Measurements from ENCODE around the gene LMF1.
"Not testable (repeated sequence)": the region's sequence is repeated elsewhere in the genome, so short reads cannot be mapped to it uniquely, and the experiment has no call there.

LMF1 gene

DNA sequence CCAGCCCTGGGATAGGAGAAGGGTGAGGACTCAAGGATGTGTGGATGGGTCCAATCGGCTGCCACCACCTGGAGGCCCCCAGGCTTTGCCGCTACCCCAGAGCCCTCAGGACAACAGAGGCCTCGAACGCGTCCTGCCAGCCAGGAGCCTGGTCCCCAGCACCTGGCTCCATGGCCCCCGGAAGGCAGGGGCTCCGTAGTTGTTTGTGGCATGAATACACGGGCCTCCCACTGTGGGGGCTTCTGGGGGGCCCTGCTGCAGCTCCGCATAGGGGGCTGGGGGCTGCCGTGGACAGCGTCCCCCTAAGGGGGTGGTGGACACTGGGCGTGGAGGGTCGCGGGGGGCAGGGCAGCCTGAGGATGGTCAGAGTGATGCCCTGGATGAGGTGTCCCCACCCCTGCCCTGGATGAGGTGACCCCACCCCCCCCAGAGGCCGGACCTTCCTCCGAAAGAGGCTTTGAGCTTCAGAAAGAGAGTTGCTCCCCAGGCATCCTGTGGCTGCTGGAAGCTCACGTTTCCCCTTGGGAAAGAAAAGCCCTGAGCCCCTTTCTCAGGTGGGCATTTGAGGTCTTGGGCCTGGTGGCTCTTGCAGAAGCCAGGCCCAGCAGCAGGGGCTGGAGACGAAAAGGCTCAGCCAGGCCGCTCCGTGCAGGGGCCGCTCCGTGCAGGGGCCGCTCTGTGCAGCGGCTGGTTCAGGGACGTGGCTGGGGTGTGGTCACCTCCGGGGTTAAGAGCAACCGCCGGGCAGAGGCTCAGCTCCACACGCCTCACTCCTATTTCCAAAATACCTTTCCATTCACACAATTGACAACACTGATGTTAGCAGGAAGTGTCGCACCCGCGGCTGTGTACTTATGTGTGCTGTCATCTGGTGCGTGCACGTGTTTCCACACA lies 130.0 kb downstream of the LMF1 start:
- no peak overlapping the region for H3K4me3 ChIP-seq (ENCODE audit: low read depth, low read length)
- TF ChIP-seq, protein P1, sequence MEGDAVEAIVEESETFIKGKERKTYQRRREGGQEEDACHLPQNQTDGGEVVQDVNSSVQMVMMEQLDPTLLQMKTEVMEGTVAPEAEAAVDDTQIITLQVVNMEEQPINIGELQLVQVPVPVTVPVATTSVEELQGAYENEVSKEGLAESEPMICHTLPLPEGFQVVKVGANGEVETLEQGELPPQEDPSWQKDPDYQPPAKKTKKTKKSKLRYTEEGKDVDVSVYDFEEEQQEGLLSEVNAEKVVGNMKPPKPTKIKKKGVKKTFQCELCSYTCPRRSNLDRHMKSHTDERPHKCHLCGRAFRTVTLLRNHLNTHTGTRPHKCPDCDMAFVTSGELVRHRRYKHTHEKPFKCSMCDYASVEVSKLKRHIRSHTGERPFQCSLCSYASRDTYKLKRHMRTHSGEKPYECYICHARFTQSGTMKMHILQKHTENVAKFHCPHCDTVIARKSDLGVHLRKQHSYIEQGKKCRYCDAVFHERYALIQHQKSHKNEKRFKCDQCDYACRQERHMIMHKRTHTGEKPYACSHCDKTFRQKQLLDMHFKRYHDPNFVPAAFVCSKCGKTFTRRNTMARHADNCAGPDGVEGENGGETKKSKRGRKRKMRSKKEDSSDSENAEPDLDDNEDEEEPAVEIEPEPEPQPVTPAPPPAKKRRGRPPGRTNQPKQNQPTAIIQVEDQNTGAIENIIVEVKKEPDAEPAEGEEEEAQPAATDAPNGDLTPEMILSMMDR (IDR thresholded peaks at IDR 0.05; ENCODE audit: insufficient read depth, low read length, missing control alignments), result no peak
- CTCF ChIA-PET, result no interaction called here
- DNase-seq (ENCODE audit: low read depth, low spot score), result no peak
- POLR2A ChIA-PET, result no interaction called here

DNA sequence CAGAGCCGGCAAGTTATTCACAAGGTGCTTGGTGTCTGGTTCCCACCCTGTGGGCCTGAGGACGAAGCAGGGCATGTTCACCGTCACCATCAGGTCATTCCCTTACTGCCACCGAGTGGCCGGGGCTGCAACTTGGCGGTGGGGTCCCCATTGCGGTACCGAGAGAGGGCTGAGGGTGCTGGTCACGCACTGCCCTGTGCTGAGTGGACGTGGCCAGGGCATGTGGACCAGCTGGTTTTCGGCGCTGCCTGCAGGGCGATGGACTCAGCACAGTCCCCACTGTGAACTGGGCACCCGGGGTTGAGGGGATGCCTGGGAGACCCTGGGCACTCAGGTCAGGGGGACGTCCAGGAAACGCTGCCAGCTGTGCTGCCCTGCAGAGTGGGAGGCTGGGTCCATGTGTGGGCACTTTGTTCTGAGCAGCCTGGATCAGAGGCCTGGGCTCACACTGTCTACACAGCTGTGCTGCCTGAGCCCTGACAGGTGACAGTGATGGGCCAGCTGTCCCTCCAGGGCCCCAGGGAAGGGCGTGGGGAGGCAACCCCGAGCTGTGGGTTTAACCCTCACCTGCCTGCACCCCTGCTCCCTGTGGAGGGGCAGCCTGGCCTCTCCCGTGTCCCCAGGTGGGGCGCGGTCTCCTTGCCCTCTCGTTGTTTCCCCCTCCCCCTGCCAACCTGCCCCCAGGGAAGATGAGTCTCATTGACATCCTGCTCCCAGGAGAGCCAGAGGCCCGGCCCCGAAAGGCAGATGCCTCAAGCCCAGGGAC lies 131.0 kb downstream of the LMF1 start:
- no peak for DNase-seq (ENCODE audit: low read depth, low spot score)
- ChIA-PET CTCF (no interaction called here), POLR2A (no interaction called here)
- H3K4me3 ChIP-seq (ENCODE audit: low read depth, low read length), result no peak overlapping the region
- TF ChIP-seq, protein P1 (IDR thresholded peaks at IDR 0.05; ENCODE audit: insufficient read depth, low read length, missing control alignments), result no peak

DNA sequence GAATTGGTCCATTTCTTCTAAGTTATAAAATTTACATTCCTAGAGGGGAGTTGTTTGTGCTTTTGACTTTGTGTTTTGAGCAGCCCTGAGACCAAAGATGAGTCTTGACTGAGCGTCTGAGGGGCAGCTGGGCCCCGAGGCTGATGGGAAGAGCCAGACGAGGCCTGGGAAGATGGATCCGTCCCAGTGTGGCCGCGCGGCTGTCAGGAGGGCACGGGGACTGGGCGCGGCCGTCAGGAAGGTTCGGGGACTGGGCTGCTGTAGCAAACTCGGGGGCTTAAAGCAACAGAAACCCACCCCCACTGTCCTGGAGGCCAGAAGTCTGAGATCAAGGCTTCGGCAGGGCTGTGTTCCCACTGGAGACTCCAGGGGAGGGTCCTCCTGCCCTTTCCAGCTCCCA lies 132.0 kb downstream of the LMF1 start:
- no peak overlapping the region for H3K4me3 ChIP-seq (ENCODE audit: low read depth, low read length)
- ChIA-PET POLR2A (interaction anchor here (0.6 kb wide), 1 partner anchor 24 kb away, joined by 3 read pairs; no protein-coding TSS in a partner anchor), CTCF (no interaction called here)
- no peak for DNase-seq (ENCODE audit: low read depth, low spot score)
- TF ChIP-seq, protein P1 (IDR thresholded peaks at IDR 0.05; ENCODE audit: insufficient read depth, low read length, missing control alignments), result no peak

DNA sequence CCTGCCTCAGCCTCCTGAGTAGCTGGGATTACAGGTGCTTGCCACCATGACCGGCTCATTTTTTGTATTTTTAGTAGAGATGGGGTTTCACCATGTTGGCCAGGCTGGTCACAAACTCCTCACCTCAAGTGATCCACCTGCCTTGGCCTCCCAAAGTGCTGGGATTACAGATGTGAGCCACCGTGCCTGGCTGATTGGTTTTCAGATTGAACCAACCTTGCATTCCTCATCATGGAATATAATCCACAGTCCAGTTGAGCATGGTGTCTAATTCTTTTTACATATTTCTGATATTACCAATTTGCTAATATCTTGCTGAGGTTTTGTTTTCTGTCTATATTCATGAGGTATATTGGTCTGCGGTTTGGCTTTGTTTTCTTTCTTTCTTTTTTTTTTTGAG lies 134.0 kb downstream of the LMF1 start:
- CTCF ChIA-PET; H3K4me3 ChIP-seq (ENCODE audit: low read depth, low read length); POLR2A ChIA-PET; DNase-seq (ENCODE audit: low read depth, low spot score): not testable (repeated sequence)

DNA sequence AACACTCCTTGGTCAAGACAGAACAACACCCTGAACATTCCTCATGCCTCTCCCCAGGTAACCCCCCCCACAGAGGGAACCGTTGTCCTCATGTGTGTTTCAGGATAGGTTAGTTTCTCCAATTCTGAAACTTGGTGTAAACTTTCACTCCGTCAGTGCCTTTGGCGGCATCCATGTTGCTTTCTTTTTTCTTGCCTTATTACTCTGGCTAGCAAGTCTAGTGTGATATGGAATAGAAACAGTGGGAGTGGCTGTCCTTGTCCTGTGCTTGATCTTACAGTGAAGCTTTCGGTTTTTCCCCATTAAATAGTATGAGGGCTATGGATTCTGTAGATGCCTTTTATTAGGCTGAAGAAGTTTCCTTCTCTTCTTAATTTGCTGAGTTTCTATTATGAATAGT lies 134.6 kb downstream of the LMF1 start:
- TF ChIP-seq, protein P1 (IDR thresholded peaks at IDR 0.05; ENCODE audit: insufficient read depth, low read length, missing control alignments), result no peak
- ChIA-PET POLR2A (no interaction called here), CTCF (no interaction called here)
- no peak overlapping the region for H3K4me3 ChIP-seq (ENCODE audit: low read depth, low read length)
- DNase-seq (ENCODE audit: low read depth, low spot score), result no peak

DNA sequence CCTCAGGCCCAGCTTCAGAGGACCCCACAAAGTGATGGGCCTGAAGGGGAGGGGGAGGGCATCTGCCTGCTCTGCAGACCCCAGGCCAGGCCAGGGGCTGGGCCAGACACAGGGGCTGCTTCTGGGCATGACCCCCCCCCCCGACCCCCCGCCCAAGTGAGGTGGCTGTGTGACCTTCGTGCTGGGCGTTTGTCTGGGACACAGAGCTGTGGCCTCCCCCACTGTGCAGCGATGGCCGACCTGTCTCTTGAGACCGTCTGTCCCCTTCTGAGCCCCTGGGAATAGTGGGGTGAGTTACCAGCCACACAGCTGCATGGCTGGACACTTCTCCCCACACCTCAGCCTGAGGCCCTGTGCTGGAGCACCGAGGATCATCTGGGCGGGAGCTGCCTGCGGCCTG lies 135.4 kb downstream of the LMF1 start:
- TF ChIP-seq, protein P1 (IDR thresholded peaks at IDR 0.05; ENCODE audit: insufficient read depth, low read length, missing control alignments), result no peak
- no peak for DNase-seq (ENCODE audit: low read depth, low spot score)
- ChIA-PET POLR2A (no interaction called here), CTCF (no interaction called here)
- no peak overlapping the region for H3K4me3 ChIP-seq (ENCODE audit: low read depth, low read length)
